ENCODE results near the gene TNFAIP8.

- TF ChIP-seq CTCF (IDR thresholded peaks at IDR 0.05) (no peak), POLR2A (IDR thresholded peaks at IDR 0.05) (no peak)
These were observed 33.4 kb upstream of the TNFAIP8 start for GRCh38 chr5:119322312-119322947.

Measured in esophagus squamous epithelium (tissue), 4 donors.